Heart left ventricle (tissue), 13 donors: Measurements from ENCODE around the gene SMARCD2.

ENCODE experiments used
- POLR2A ChIP-seq, 2 donors: fragments of 450-650 bp; IDR thresholded peaks; one replicate each; pipeline ENCODE4 v1.6.1; 2017; ENCODE audit warnings: antibody characterized with exemption in 2 of 2, mild to moderate bottlenecking in 2 of 2, moderate library complexity in 2 of 2
- TF ChIP-seq, protein P1 (sequence below), 12 donors: fragments of 200-600 bp; sonication (generic) in 4 of 12; IDR thresholded peaks; one replicate each; pipeline versions ENCODE4 v1.5.0 to v1.8.0; 2018 to 2022; ENCODE audit warnings: antibody characterized with exemption in 12 of 12, mild to moderate bottlenecking in 5 of 12
- donor health status: ischemic (EF 13 %, LVEDD 7.1; RV severe dilation, severe dysfunction).
- donor health status: DM: no; HTN: yes; CAD: no.
- donor health status: DM: no; HTN: no; CAD: no.
- donor health status: ischemic (EF 25% LVEDD 6.9; RV normal size, moderate dysfunction).
- donor health status: ischemic (EF 25% LVEDD 5.7; RV mildly dilated, moderate dysfunction).
- donor health status: ischemic (EF 35%, LVEDD 5.7; RV mildly dilated, moderate dysfunction).
- donor health status: nonischemic (EF 11% LVEDD 7.7; RV severe dilation, severe dysfunction).
- donor health status: DM: yes; HTN: yes; CAD: no.
- donor health status: PGD.
- donor health status: ischemic (EF 29% LVEDD 5.4; RV normal size, mild dysfunction).
- donor health status: nonischemic (EF 23%, LVEDD 6.1; RV moderate dilation, normal function).

DNA sequence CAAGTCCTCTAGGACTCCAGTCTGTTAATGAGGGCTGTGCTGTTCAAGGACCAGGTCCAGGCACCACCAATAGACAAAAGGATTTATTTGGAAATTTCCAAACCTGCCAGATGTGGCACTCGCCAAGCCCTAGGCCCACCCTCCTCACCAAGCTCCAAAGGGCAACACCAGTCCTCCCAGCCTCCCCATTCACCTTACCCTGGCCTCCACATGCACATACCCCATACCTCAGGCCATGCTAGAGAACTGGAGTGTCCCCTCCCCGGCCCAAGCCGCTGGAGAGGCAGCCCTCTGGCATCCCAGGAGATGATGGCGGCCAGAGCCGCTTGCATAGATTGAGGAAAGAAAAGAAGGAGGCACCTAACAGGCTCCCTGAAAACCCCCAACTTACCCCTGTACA, 10.5 kb downstream of the SMARCD2 start:
- no peak for TF ChIP-seq POLR2A (IDR thresholded peaks at IDR 0.05)
- TF ChIP-seq, protein P1, sequence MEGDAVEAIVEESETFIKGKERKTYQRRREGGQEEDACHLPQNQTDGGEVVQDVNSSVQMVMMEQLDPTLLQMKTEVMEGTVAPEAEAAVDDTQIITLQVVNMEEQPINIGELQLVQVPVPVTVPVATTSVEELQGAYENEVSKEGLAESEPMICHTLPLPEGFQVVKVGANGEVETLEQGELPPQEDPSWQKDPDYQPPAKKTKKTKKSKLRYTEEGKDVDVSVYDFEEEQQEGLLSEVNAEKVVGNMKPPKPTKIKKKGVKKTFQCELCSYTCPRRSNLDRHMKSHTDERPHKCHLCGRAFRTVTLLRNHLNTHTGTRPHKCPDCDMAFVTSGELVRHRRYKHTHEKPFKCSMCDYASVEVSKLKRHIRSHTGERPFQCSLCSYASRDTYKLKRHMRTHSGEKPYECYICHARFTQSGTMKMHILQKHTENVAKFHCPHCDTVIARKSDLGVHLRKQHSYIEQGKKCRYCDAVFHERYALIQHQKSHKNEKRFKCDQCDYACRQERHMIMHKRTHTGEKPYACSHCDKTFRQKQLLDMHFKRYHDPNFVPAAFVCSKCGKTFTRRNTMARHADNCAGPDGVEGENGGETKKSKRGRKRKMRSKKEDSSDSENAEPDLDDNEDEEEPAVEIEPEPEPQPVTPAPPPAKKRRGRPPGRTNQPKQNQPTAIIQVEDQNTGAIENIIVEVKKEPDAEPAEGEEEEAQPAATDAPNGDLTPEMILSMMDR (IDR thresholded peaks at IDR 0.05): no peak
